ENCODE results near the gene KSR2.

Gene KSR2

DNA sequence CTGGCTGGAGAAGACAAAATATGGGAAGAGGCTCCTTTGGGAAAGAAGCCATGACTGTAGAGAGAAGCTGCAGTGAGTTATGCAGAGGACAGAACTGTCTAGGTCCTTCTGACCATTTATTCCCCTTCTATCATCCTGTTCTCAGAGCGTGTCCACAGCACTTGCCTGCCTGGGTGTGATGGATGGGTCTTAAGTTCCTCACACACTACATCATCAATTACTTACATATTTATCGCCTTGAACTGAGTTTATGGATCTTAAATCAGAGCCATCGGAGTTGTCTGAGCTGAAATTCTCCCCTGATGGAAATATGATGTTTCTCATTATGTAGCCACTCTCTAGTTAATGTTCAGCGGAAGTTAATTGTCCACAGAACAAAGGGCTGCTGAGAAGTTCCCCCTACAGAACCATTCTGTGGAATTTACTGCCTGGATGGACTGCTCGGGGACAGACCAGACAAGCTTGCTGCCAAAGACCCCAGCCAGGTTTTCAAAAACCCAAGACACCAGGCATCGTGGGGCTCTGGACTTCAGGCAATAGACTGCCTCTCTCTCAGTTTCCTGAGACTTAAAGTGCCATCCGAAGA is 374.9 kb downstream of the KSR2 start:
- H2AFZ ChIP-seq (ENCODE audit: insufficient read depth, low read length, poor library complexity): no peak overlapping the region
- H2AK5ac ChIP-seq (ENCODE audit: low read length): no peak overlapping the region
- H2BK120ac ChIP-seq (ENCODE audit: insufficient read depth, low read length, poor library complexity): no peak overlapping the region
- no peaks in the 10 kb centered on the region for H3K36me3 ChIP-seq (ENCODE audit: control insufficient read depth in 1 of 2, insufficient read depth in 2 of 2, low read length in 2 of 2)
- no peak overlapping the region for H4K91ac ChIP-seq (ENCODE audit: low read depth, low read length)
- H2BK12ac ChIP-seq (ENCODE audit: low read length): no peak overlapping the region
- no peaks in the 10 kb centered on the region for H3K79me2 ChIP-seq (ENCODE audit: control insufficient read depth, insufficient read depth, low read length, poor library complexity)
- no peak overlapping the region for H4K12ac ChIP-seq (ENCODE audit: low read depth, low read length)
- H3K9me3 ChIP-seq (ENCODE audit: insufficient read depth, low read depth, low read length): peaks cover 2% of the 10 kb centered on the region
- no peak overlapping the region for H3K4me2 ChIP-seq (ENCODE audit: low read length)
- no peak overlapping the region for H3K14ac ChIP-seq (ENCODE audit: low read length)
- no peaks in the 10 kb centered on the region for H3K27me3 ChIP-seq (ENCODE audit: insufficient read depth, low read length)
- no CpG with 5 or more reads among the region's 7 CpGs for WGBS (ENCODE audit: extremely low coverage, insufficient coverage, insufficient read length)
- no peak overlapping the region for H3K4ac ChIP-seq (ENCODE audit: low read depth, low read length)
- H3K9ac ChIP-seq (ENCODE audit: low read length): no peak overlapping the region
- H2BK5ac ChIP-seq (ENCODE audit: low read depth, low read length, poor library complexity): no peak overlapping the region
- no peaks in the 10 kb centered on the region for H3K4me1 ChIP-seq (ENCODE audit: control insufficient read depth in 1 of 2, insufficient read depth in 2 of 2, low read length in 2 of 2)
- DNase-seq: no peak
- H3K4me3 ChIP-seq (ENCODE audit: low read depth, low read length): no peak overlapping the region
- no peak overlapping the region for H3K23ac ChIP-seq (ENCODE audit: low read length)
- H3K27ac ChIP-seq (ENCODE audit: low read depth, low read length): no peak overlapping the region
- H4K8ac ChIP-seq (ENCODE audit: low read depth, low read length): no peak overlapping the region
- H3K18ac ChIP-seq (ENCODE audit: low read length): no peak overlapping the region
- H3K79me1 ChIP-seq (ENCODE audit: low read length): no peaks in the 10 kb centered on the region

DNA sequence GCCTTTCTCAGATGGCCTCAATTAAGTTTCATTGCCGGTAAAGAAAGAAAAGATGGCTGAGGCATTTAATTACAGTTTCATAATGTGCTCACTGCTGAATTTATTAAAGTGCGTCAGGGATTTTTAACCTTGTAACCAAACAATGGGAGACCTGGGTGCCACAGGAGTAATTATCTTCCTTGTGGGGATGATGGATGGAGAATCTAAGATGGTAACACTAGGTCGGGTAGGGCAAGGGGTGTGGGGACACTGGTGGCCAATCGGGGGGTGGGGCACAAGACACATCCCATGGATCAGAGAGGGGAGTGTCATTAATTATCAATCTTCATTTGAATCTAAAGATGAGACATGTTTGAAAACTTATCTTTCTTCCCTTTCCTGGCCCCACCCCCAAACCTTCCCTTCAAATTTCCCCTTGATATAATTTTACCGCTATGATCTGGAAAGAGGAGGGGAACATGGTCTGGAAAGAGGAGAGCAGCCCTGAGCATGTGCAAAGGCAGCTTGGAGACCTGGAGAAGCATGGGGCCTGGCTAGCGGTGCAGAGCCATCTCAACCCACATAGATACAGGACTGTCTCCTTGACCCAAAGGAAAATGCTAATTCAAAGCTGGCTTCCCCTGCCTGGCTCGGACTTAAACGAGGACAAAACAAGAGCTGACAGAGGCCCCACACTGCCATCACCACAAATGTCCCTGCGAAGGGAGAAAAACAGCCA is 376.0 kb downstream of the KSR2 start:
- no CpG with 5 or more reads among the region's 9 CpGs for WGBS (ENCODE audit: extremely low coverage, insufficient coverage, insufficient read length)
- Histone ChIP-seq H3K27me3 (ENCODE audit: insufficient read depth, low read length) (no peaks in the 10 kb centered on the region), H3K4me3 (ENCODE audit: low read depth, low read length) (no peak overlapping the region)

DNA sequence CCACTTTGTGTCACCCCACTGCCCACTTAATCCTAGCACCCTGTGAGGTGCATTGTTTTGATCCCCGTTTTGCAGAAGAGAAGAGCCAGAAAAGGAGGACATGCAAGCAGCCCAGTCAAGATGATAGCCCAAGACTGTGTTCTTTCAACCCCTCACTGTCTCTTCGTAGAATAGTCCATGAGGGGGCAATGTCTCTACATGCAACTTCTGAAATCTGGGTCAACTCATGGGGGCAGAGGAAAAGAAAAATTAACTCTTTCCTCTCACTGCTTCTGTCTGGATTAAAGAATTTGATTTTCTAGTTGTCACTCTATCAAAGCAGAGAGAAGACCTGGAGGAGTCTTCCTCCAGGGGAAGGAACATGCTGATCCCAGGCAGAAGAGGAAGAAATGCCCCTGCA is 377.8 kb downstream of the KSR2 start:
- Histone ChIP-seq H3K9me3 (ENCODE audit: insufficient read depth, low read depth, low read length) (peaks cover 2% of the 10 kb centered on the region), H2AK5ac (ENCODE audit: low read length) (no peak overlapping the region), H4K91ac (ENCODE audit: low read depth, low read length) (no peak overlapping the region), H3K79me2 (ENCODE audit: control insufficient read depth, insufficient read depth, low read length, poor library complexity) (no peaks in the 10 kb centered on the region), H3K18ac (ENCODE audit: low read length) (no peak overlapping the region), H2BK5ac (ENCODE audit: low read depth, low read length, poor library complexity) (no peak overlapping the region), H3K27ac (ENCODE audit: low read depth, low read length) (no peak overlapping the region), H3K14ac (ENCODE audit: low read length) (no peak overlapping the region), H2AFZ (ENCODE audit: insufficient read depth, low read length, poor library complexity) (no peak overlapping the region), H3K36me3 (ENCODE audit: control insufficient read depth in 1 of 2, insufficient read depth in 2 of 2, low read length in 2 of 2) (no peaks in the 10 kb centered on the region), H3K23ac (ENCODE audit: low read length) (no peak overlapping the region), H3K4me2 (ENCODE audit: low read length) (no peak overlapping the region), H4K12ac (ENCODE audit: low read depth, low read length) (no peak overlapping the region), H3K4ac (ENCODE audit: low read depth, low read length) (no peak overlapping the region), H3K4me1 (ENCODE audit: control insufficient read depth in 1 of 2, insufficient read depth in 2 of 2, low read length in 2 of 2) (no peaks in the 10 kb centered on the region), H4K8ac (ENCODE audit: low read depth, low read length) (no peak overlapping the region), H3K27me3 (ENCODE audit: insufficient read depth, low read length) (no peaks in the 10 kb centered on the region), H3K9ac (ENCODE audit: low read length) (no peak overlapping the region), H3K79me1 (ENCODE audit: low read length) (no peaks in the 10 kb centered on the region), H2BK120ac (ENCODE audit: insufficient read depth, low read length, poor library complexity) (no peak overlapping the region), H3K4me3 (ENCODE audit: low read depth, low read length) (no peak overlapping the region), H2BK12ac (ENCODE audit: low read length) (no peak overlapping the region)
- WGBS (ENCODE audit: extremely low coverage, insufficient coverage, insufficient read length): no CpG with 5 or more reads among the region's 2 CpGs
- no peak for DNase-seq

More for the DNA sequence above, 376.0 kb downstream of the KSR2 start:
- H3K4me2 ChIP-seq (ENCODE audit: low read length): no peak overlapping the region
- H2BK5ac ChIP-seq (ENCODE audit: low read depth, low read length, poor library complexity): no peak overlapping the region
- no peak overlapping the region for H4K8ac ChIP-seq (ENCODE audit: low read depth, low read length)
- H4K91ac ChIP-seq (ENCODE audit: low read depth, low read length): no peak overlapping the region
- H3K4ac ChIP-seq (ENCODE audit: low read depth, low read length): no peak overlapping the region
- no peaks in the 10 kb centered on the region for H3K79me2 ChIP-seq (ENCODE audit: control insufficient read depth, insufficient read depth, low read length, poor library complexity)
- H2AK5ac ChIP-seq (ENCODE audit: low read length): no peak overlapping the region
- H3K4me1 ChIP-seq (ENCODE audit: control insufficient read depth in 1 of 2, insufficient read depth in 2 of 2, low read length in 2 of 2): no peaks in the 10 kb centered on the region
- no peak overlapping the region for H2BK120ac ChIP-seq (ENCODE audit: insufficient read depth, low read length, poor library complexity)
- H3K18ac ChIP-seq (ENCODE audit: low read length): no peak overlapping the region
- H4K12ac ChIP-seq (ENCODE audit: low read depth, low read length): no peak overlapping the region
- no peak overlapping the region for H2AFZ ChIP-seq (ENCODE audit: insufficient read depth, low read length, poor library complexity)
- H3K9me3 ChIP-seq (ENCODE audit: insufficient read depth, low read depth, low read length): peaks cover 2% of the 10 kb centered on the region
- H3K27ac ChIP-seq (ENCODE audit: low read depth, low read length): no peak overlapping the region
- H3K23ac ChIP-seq (ENCODE audit: low read length): no peak overlapping the region
- no peak for DNase-seq
- no peaks in the 10 kb centered on the region for H3K36me3 ChIP-seq (ENCODE audit: control insufficient read depth in 1 of 2, insufficient read depth in 2 of 2, low read length in 2 of 2)
- H2BK12ac ChIP-seq (ENCODE audit: low read length): no peak overlapping the region
- H3K79me1 ChIP-seq (ENCODE audit: low read length): no peaks in the 10 kb centered on the region
- H3K14ac ChIP-seq (ENCODE audit: low read length): no peak overlapping the region
- H3K9ac ChIP-seq (ENCODE audit: low read length): no peak overlapping the region

DNA sequence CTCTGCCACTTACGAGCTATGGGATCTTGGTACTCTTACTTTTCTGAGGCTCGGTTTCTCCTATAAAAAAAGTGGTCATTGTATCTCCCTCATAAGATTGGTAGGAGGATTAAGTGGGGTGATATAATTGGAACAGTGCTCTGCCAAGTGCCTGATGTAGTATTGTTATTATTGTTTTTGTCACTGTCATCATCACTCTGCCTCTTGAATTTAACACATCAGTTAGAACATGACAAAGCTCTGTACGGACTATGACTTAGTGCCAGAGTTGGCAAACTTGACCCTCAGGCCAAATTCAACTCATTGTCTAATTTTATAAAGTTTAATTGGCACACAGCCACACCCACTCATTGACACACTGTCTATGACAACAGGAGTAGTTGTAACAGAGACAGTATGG is 378.4 kb downstream of the KSR2 start:
- H3K14ac ChIP-seq (ENCODE audit: low read length): no peak overlapping the region
- no peak overlapping the region for H3K23ac ChIP-seq (ENCODE audit: low read length)
- H3K9me3 ChIP-seq (ENCODE audit: insufficient read depth, low read depth, low read length): peaks cover 2% of the 10 kb centered on the region
- H2BK120ac ChIP-seq (ENCODE audit: insufficient read depth, low read length, poor library complexity): no peak overlapping the region
- no peaks in the 10 kb centered on the region for H3K27me3 ChIP-seq (ENCODE audit: insufficient read depth, low read length)
- no peak overlapping the region for H3K9ac ChIP-seq (ENCODE audit: low read length)
- H2BK12ac ChIP-seq (ENCODE audit: low read length): no peak overlapping the region
- H3K4ac ChIP-seq (ENCODE audit: low read depth, low read length): no peak overlapping the region
- no peaks in the 10 kb centered on the region for H3K36me3 ChIP-seq (ENCODE audit: control insufficient read depth in 1 of 2, insufficient read depth in 2 of 2, low read length in 2 of 2)
- no peaks in the 10 kb centered on the region for H3K4me1 ChIP-seq (ENCODE audit: control insufficient read depth in 1 of 2, insufficient read depth in 2 of 2, low read length in 2 of 2)
- H3K18ac ChIP-seq (ENCODE audit: low read length): no peak overlapping the region
- H4K91ac ChIP-seq (ENCODE audit: low read depth, low read length): no peak overlapping the region
- WGBS (ENCODE audit: extremely low coverage, insufficient coverage, insufficient read length): no CpG with 5 or more reads among the region's 3 CpGs
- no peak overlapping the region for H3K4me2 ChIP-seq (ENCODE audit: low read length)
- H3K4me3 ChIP-seq (ENCODE audit: low read depth, low read length): no peak overlapping the region
- H2AK5ac ChIP-seq (ENCODE audit: low read length): no peak overlapping the region
- H2AFZ ChIP-seq (ENCODE audit: insufficient read depth, low read length, poor library complexity): no peak overlapping the region
- no peak overlapping the region for H2BK5ac ChIP-seq (ENCODE audit: low read depth, low read length, poor library complexity)
- no peak overlapping the region for H4K12ac ChIP-seq (ENCODE audit: low read depth, low read length)
- H3K27ac ChIP-seq (ENCODE audit: low read depth, low read length): no peak overlapping the region
- H3K79me2 ChIP-seq (ENCODE audit: control insufficient read depth, insufficient read depth, low read length, poor library complexity): no peaks in the 10 kb centered on the region
- no peak overlapping the region for H4K8ac ChIP-seq (ENCODE audit: low read depth, low read length)
- no peak for DNase-seq
- no peaks in the 10 kb centered on the region for H3K79me1 ChIP-seq (ENCODE audit: low read length)
